ENCODE data around the gene TRIM2.

GRCh38 chr4:153371701-153372234 lies 167.5 kb downstream of the TRIM2 start:
- TF ChIP-seq, protein P1, sequence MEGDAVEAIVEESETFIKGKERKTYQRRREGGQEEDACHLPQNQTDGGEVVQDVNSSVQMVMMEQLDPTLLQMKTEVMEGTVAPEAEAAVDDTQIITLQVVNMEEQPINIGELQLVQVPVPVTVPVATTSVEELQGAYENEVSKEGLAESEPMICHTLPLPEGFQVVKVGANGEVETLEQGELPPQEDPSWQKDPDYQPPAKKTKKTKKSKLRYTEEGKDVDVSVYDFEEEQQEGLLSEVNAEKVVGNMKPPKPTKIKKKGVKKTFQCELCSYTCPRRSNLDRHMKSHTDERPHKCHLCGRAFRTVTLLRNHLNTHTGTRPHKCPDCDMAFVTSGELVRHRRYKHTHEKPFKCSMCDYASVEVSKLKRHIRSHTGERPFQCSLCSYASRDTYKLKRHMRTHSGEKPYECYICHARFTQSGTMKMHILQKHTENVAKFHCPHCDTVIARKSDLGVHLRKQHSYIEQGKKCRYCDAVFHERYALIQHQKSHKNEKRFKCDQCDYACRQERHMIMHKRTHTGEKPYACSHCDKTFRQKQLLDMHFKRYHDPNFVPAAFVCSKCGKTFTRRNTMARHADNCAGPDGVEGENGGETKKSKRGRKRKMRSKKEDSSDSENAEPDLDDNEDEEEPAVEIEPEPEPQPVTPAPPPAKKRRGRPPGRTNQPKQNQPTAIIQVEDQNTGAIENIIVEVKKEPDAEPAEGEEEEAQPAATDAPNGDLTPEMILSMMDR (IDR thresholded peaks at IDR 0.05; ENCODE audit: low read depth, low read length, poor library complexity, severe bottlenecking): no peak
- TF ChIP-seq EZH2phosphoT487 (IDR thresholded peaks at IDR 0.05; ENCODE audit: borderline replicate concordance, low read length): no peak

All from DOHH2 (cell line).